ENCODE measurements around the gene PDIK1L. TPM values are rescaled to one million over a fixed set of nuclear protein-coding genes. Genes with fewer than 3 reads are reported as not detected.

The PDIK1L gene
- total RNA-seq, 2 experiments from 2014 or later, result 11.7 to 13.4 TPM

DNA sequence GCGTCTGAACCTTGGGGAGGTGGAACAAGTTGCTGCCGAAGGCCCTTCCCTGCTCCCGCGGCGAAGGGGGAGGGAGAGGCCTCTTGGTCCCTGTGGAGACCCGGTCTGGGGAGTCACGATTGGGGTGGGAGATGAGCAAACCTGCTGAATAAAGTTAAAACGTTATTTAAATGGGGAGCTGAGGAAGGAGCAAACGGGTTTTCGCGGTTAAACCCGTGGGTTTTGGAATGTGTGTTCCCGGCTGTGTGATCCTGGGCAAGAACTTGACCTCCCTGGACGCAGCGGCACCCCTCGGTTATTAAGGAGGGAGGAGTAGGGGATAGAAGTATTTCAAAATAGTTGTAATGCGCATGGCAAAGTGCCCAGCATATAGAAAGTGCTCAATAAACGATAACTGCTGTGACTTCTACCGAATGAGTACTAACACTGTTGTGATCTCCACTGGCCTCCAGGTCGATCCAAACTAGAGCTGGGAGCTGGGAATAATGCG lies 50.6 kb downstream of the PDIK1L start:
- peak overlapping the region; percentile 61 for H3K4me3 Mint-ChIP-seq
- ChIA-PET POLR2A (no interaction called here), CTCF (interaction anchor here (1.0 to 1.6 kb wide), 5 partner anchors 12 to 72 kb away, joined by 3 to 6 read pairs (median 3); partner anchors contain the start of gene CEP85)
- no peak for DNase-seq
- peaks cover 7% of the 10 kb centered on the region for H3K4me1 Mint-ChIP-seq (ENCODE audit: low read depth)
- H3K27me3 Mint-ChIP-seq, result peaks cover 25% of the 10 kb centered on the region
- no peaks in the 10 kb centered on the region for H3K9me3 Mint-ChIP-seq
- intact Hi-C loops (cut with micrococcal nuclease), result loop anchor here (5.0 kb wide), 1 partner anchor 70 kb away; the partner anchor contains the start of gene CEP85
- TF ChIP-seq, protein P1, sequence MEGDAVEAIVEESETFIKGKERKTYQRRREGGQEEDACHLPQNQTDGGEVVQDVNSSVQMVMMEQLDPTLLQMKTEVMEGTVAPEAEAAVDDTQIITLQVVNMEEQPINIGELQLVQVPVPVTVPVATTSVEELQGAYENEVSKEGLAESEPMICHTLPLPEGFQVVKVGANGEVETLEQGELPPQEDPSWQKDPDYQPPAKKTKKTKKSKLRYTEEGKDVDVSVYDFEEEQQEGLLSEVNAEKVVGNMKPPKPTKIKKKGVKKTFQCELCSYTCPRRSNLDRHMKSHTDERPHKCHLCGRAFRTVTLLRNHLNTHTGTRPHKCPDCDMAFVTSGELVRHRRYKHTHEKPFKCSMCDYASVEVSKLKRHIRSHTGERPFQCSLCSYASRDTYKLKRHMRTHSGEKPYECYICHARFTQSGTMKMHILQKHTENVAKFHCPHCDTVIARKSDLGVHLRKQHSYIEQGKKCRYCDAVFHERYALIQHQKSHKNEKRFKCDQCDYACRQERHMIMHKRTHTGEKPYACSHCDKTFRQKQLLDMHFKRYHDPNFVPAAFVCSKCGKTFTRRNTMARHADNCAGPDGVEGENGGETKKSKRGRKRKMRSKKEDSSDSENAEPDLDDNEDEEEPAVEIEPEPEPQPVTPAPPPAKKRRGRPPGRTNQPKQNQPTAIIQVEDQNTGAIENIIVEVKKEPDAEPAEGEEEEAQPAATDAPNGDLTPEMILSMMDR (IDR thresholded peaks at IDR 0.05), result no peak
- no peaks in the 10 kb centered on the region for H3K36me3 Mint-ChIP-seq (ENCODE audit: low read depth)
- H3K27ac Mint-ChIP-seq, result no peak overlapping the region
- ATAC-seq, result no peak

DNA sequence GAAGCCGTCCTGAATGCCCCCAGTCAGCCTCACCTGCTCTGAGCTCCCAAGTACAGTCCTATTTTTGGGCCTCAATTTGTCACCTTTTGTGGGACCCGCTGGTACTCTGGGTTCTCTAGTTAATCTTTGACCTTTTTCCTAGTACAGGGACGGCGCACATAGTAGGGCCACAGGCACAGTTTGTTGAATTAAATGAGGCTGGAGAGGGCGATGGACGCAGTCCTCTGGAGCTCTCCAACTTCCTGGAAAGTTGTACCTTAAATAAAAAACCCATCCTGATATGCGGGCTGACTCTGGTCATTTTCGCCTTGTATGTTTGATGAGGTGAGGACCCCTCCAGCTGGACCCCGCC lies 52.0 kb downstream of the PDIK1L start:
- ChIA-PET CTCF (interaction anchor here (0.6 to 1.5 kb wide), 8 partner anchors 13 to 380 kb away, joined by 3 to 6 read pairs (median 3); no protein-coding TSS in a partner anchor), POLR2A (interaction anchor here (0.6 kb wide), 1 partner anchor 69 kb away, joined by 3 read pairs; no protein-coding TSS in a partner anchor)
- Mint-ChIP-seq H3K27ac (no peak overlapping the region), H3K27me3 (peaks cover 21% of the 10 kb centered on the region), H3K4me1 (ENCODE audit: low read depth) (peaks cover 7% of the 10 kb centered on the region), H3K36me3 (ENCODE audit: low read depth) (no peaks in the 10 kb centered on the region), H3K9me3 (no peaks in the 10 kb centered on the region), H3K4me3 (no peak overlapping the region)
- TF ChIP-seq, protein P1 (IDR thresholded peaks at IDR 0.05), result no peak
- DNase-seq, result no peak
- intact Hi-C loops (cut with micrococcal nuclease), result loop anchor here (5.0 kb wide), 1 partner anchor 69 kb away; the partner anchor contains the start of gene CEP85
- ATAC-seq, result no peak

DNA sequence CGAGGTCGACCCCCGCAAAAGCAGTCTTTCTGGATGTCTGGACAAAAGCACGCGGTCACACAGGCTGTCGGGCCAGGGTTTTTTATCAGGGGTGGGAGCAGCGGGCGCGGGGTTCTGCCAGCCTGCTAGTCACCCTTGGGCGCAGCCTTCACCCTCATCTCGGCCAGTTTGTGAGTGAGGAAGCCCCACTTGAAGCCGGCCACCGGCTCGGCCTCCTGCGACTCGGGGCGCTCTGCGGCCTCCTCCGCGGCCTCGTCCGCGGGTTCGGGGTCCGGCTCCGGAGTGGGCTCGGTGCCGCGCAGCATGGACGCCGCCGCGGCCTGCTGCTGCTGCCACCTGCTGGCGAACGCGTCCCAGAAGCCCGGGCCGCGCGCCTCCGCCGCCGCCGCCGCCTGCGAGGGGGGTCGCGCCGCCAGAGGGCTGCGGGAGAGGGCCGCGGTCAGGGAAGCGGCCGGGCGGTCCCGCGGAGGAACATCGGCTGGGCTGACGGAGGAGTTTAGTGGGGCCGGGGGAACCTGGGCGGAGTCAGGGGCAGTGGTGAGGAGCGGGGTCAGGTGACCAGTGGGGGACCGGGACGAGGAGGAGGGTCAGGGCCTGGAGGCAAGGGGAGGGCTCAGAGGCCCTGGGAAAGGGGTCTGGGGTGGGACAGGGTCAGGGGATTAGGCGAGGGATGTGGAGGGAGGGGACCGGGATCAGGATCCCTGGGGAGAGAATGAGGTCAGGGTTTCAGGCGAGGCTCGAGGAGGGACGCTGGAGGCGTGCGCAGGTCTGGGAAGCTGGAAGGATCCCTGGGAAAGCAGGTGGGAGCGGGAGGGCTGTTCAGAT lies 52.6 kb downstream of the PDIK1L start:
- TF ChIP-seq, protein P1 (IDR thresholded peaks at IDR 0.05), result peak; percentile 88
- no peaks in the 10 kb centered on the region for H3K9me3 Mint-ChIP-seq
- peak; percentile 49 for DNase-seq
- H3K27ac Mint-ChIP-seq, result no peak overlapping the region
- intact Hi-C loops (cut with micrococcal nuclease), result loop anchor here (5.0 kb wide), 1 partner anchor 68 kb away; the partner anchor contains the start of gene CEP85
- POLR2A ChIA-PET, result interaction anchor here (0.6 kb wide), 1 partner anchor 68 kb away, joined by 3 read pairs; no protein-coding TSS in a partner anchor
- ATAC-seq, result peak; percentile 70
- H3K4me1 Mint-ChIP-seq (ENCODE audit: low read depth), result peaks cover 7% of the 10 kb centered on the region
- H3K4me3 Mint-ChIP-seq, result peak overlapping the region; percentile 4
- H3K36me3 Mint-ChIP-seq (ENCODE audit: low read depth), result no peaks in the 10 kb centered on the region
- CTCF ChIA-PET, result interaction anchor here (0.7 to 1.6 kb wide), 12 partner anchors 13 to 158 kb away, joined by 3 to 7 read pairs (median 4); partner anchors contain the start of gene CEP85
- peaks cover 21% of the 10 kb centered on the region for H3K27me3 Mint-ChIP-seq

DNA sequence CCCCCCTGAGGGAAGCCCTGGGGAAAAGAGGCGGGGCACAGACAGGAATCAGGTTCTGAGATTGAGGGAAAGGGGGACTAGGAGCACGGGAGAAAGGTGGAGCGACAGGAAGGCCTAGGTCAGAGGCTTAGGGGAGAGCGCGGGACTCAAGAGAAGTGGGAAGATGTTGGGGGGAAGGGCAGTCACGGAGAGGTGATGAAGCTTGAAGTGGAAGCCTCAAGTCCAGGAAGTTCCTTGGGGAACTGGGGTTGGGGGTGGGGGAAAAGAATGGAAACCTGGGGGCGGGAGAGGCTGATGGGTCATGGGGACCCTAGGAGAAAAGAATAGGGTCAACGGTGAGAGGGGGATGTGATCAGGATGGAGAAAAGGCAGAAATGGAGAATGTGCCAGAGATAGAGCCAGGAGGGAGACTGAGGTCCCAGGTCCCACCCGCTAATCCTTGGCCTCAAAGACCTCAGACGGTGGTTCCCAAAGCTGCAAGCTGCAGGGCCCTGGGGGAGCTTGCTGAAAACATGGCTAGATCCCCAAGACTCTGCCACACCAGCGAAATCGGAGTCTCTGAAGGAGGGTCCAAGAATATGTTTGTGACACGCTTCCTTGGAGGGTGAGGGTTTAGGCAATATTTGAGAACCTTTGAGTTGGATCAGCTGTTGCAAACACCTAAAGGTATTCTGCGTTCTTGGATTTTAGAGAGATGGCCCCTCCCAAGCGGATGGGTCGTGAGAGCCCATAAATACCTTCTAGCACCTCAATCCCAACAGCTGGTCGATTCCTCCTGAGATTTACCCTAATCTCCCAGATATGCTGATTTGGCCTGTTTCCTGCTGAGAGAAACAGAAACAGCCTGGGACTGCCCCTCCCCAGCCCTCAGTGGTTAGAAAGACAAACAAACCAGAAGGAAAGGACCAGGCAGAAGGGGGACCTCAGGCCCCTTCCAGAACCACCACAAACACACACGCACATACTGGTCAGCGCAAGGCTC lies 53.5 kb downstream of the PDIK1L start:
- POLR2A ChIA-PET, result interaction anchor here (0.6 to 1.3 kb wide), 3 partner anchors 8 to 311 kb away, joined by 3 read pairs; no protein-coding TSS in a partner anchor
- no peaks in the 10 kb centered on the region for H3K9me3 Mint-ChIP-seq
- intact Hi-C loops (cut with micrococcal nuclease), result loop anchor here (5.0 kb wide), 1 partner anchor 67 kb away; the partner anchor contains the start of gene CEP85
- TF ChIP-seq, protein P1 (IDR thresholded peaks at IDR 0.05), result no peak
- CTCF ChIA-PET, result interaction anchor here (0.7 to 1.6 kb wide), 7 partner anchors 20 to 194 kb away, joined by 3 to 7 read pairs (median 4); partner anchors contain the start of gene CEP85
- H3K36me3 Mint-ChIP-seq (ENCODE audit: low read depth), result peaks cover under 1% of the 10 kb centered on the region
- no peak overlapping the region for H3K27ac Mint-ChIP-seq
- peaks cover 16% of the 10 kb centered on the region for H3K27me3 Mint-ChIP-seq
- ATAC-seq, result no peak
- no peak for DNase-seq
- peak overlapping the region; percentile 4 for H3K4me3 Mint-ChIP-seq
- peaks cover 7% of the 10 kb centered on the region for H3K4me1 Mint-ChIP-seq (ENCODE audit: low read depth)

Measured in activated CD8-positive, alpha-beta T cell treated with anti-CD3 and anti-CD28 coated beads for 36 hours (primary cell).